HEK293T (cell line): ENCODE results near the gene SLC45A3.

ENCODE experiments used
- CTCF ChIA-PET: fragments of 350-600 bp; formaldehyde crosslinking; extraction: SDS; loops from one replicate; lab custom pipeline; 2021; ENCODE audit warnings: antibody characterized with exemption, inconsistent platforms; lab: Yijun Ruan, JAX
- POLR2A ChIA-PET: fragments of 350-600 bp; formaldehyde crosslinking; extraction: SDS; loops from one replicate; lab custom pipeline; 2020; ENCODE audit warnings: antibody characterized with exemption, inconsistent platforms; lab: Yijun Ruan, JAX
- DNase-seq: peaks from one replicate; pipeline ENCODE4 v3.0.0; 2012; ENCODE audit warnings: mixed read lengths; ENCODE audit errors: extremely low spot score
- ARNT ChIP-seq: fragments of 450-650 bp; IDR thresholded peaks from 2 replicates; pipeline ENCODE4 v1.6.1; 2017; ENCODE audit warnings: mild to moderate bottlenecking
- BHLHE40 ChIP-seq: fragments of 450-650 bp; IDR thresholded peaks from 2 replicates; pipeline ENCODE4 v1.6.1; 2016; ENCODE audit warnings: mild to moderate bottlenecking, moderate library complexity, borderline replicate concordance
- CTBP1 ChIP-seq: fragments of 450-650 bp; IDR thresholded peaks from 2 replicates; pipeline ENCODE4 v1.6.1; 2016; ENCODE audit warnings: borderline replicate concordance
- ELF4 ChIP-seq: fragments of 450-650 bp; IDR thresholded peaks from 2 replicates; pipeline ENCODE4 v1.6.1; 2017; ENCODE audit warnings: antibody characterized with exemption
- FOXA1 ChIP-seq: fragments of 450-650 bp; IDR thresholded peaks from 2 replicates; pipeline ENCODE4 v1.6.1; 2016; ENCODE audit warnings: mild to moderate bottlenecking
- FOXK2 ChIP-seq: fragments of 450-650 bp; IDR thresholded peaks from 2 replicates; pipeline ENCODE4 v1.6.1; 2016; ENCODE audit warnings: mild to moderate bottlenecking
- FOXM1 ChIP-seq: fragments of 450-650 bp; IDR thresholded peaks from 2 replicates; pipeline ENCODE4 v1.6.1; 2017; ENCODE audit warnings: mild to moderate bottlenecking, borderline replicate concordance
- HDGF ChIP-seq: fragments of 450-650 bp; IDR thresholded peaks from 2 replicates; pipeline ENCODE4 v1.6.1; 2017; ENCODE audit warnings: antibody characterized with exemption, borderline replicate concordance
- L3MBTL2 ChIP-seq: fragments of 450-650 bp; conservative IDR thresholded peaks from 2 replicates; pipeline ENCODE4 v1.6.1; 2016; ENCODE audit warnings: mild to moderate bottlenecking
- LEF1 ChIP-seq: fragments of 450-650 bp; IDR thresholded peaks from 2 replicates; pipeline ENCODE4 v1.6.1; 2017; ENCODE audit warnings: mild to moderate bottlenecking, borderline replicate concordance
- NFRKB ChIP-seq: fragments of 450-650 bp; IDR thresholded peaks from 2 replicates; pipeline ENCODE4 v1.6.1; 2016; ENCODE audit warnings: mild to moderate bottlenecking, moderate library complexity
- PKNOX1 ChIP-seq: fragments of 450-650 bp; IDR thresholded peaks from 2 replicates; pipeline ENCODE4 v1.6.1; 2016
- SP1 ChIP-seq: fragments of 450-650 bp; IDR thresholded peaks from 2 replicates; pipeline ENCODE4 v1.6.1; 2017
- SUZ12 ChIP-seq: fragments of 450-650 bp; IDR thresholded peaks from 2 replicates; pipeline ENCODE4 v1.6.1; 2016; ENCODE audit warnings: mild to moderate bottlenecking
- TARDBP ChIP-seq: fragments of 450-650 bp; IDR thresholded peaks from 2 replicates; pipeline ENCODE4 v1.6.1; 2016
- ZNF384 ChIP-seq: fragments of 450-650 bp; IDR thresholded peaks from 2 replicates; pipeline ENCODE4 v1.6.1; 2016

SLC45A3 gene

GRCh38 chr1:205710201-205711062 is 30.1 kb upstream of the SLC45A3 start:
- CTCF ChIA-PET: interaction anchor here (0.7 to 5.9 kb wide), 9 partner anchors 8 to 267 kb away, joined by 3 to 82 read pairs (median 4); partner anchors contain the start of gene SLC45A3
- no peak for DNase-seq
- POLR2A ChIA-PET: interaction anchor here (1.6 kb wide), 1 partner anchor 50 kb away, joined by 5 read pairs; no protein-coding TSS in a partner anchor
- TF ChIP-seq ARNT: no peak
- no peak for TF ChIP-seq NFRKB

GRCh38 chr1:205709640-205710039 is 29.3 kb upstream of the SLC45A3 start:
- TF ChIP-seq LEF1: no peak
- no peak for TF ChIP-seq FOXM1
- TF ChIP-seq FOXA1: no peak
- POLR2A ChIA-PET: interaction anchor here (1.0 to 1.6 kb wide), 3 partner anchors 50 to 121 kb away, joined by 3 to 5 read pairs (median 3); no protein-coding TSS in a partner anchor
- DNase-seq: no peak
- CTCF ChIA-PET: interaction anchor here (1.0 to 5.9 kb wide), 4 partner anchors 32 to 152 kb away, joined by 3 to 82 read pairs (median 3); no protein-coding TSS in a partner anchor

GRCh38 chr1:205709059-205709398 is 28.7 kb upstream of the SLC45A3 start:
- CTCF ChIA-PET: interaction anchor here (1.0 to 5.9 kb wide), 3 partner anchors 32 to 153 kb away, joined by 3 to 82 read pairs (median 3); no protein-coding TSS in a partner anchor
- POLR2A ChIA-PET: interaction anchor here (1.0 kb wide), 2 partner anchors 50 to 120 kb away, joined by 3 read pairs; no protein-coding TSS in a partner anchor
- DNase-seq: no peak
- TF ChIP-seq NFRKB (no peak), L3MBTL2 (no peak), FOXK2 (no peak), TARDBP (no peak), SUZ12 (no peak), ELF4 (no peak), CTBP1 (no peak), HDGF (no peak), LEF1 (no peak), ARNT (no peak), SP1 (no peak), ZNF384 (no peak), PKNOX1 (no peak)

GRCh38 chr1:205706601-205707502 is 26.5 kb upstream of the SLC45A3 start:
- DNase-seq: no peak
- ChIA-PET CTCF (interaction anchor here (5.9 kb wide), 1 partner anchor 47 kb away, joined by 82 read pairs; no protein-coding TSS in a partner anchor), POLR2A (interaction anchor here (1.2 kb wide), 1 partner anchor 10 kb away, joined by 5 read pairs; no protein-coding TSS in a partner anchor)
- no peak for TF ChIP-seq PKNOX1

GRCh38 chr1:205704903-205705302 is 24.6 kb upstream of the SLC45A3 start:
- ChIA-PET CTCF (no interaction called here), POLR2A (no interaction called here)
- DNase-seq: no peak
- no peak for TF ChIP-seq HDGF
- no peak for TF ChIP-seq BHLHE40
- TF ChIP-seq FOXK2: no peak
- no peak for TF ChIP-seq L3MBTL2
- no peak for TF ChIP-seq LEF1
- TF ChIP-seq ARNT: no peak
- TF ChIP-seq FOXM1: no peak
- no peak for TF ChIP-seq CTBP1
- no peak for TF ChIP-seq SP1

GRCh38 chr1:205703072-205703471 is 22.8 kb upstream of the SLC45A3 start:
- TF ChIP-seq ELF4 (no peak), TARDBP (no peak), ZNF384 (no peak), FOXM1 (no peak), ARNT (no peak), SUZ12 (no peak), NFRKB (no peak), PKNOX1 (no peak), FOXK2 (no peak), SP1 (no peak), CTBP1 (no peak)
- CTCF ChIA-PET: interaction anchor here (1.5 to 2.0 kb wide), 2 partner anchors 8 to 44 kb away, joined by 5 read pairs; no protein-coding TSS in a partner anchor
- DNase-seq: no peak
- POLR2A ChIA-PET: interaction anchor here (0.6 to 1.2 kb wide), 2 partner anchors 23 to 628 kb away, joined by 3 read pairs; partner anchors contain the start of gene SLC45A3
